ENCODE measurements around the gene DIS3L.

DNA sequence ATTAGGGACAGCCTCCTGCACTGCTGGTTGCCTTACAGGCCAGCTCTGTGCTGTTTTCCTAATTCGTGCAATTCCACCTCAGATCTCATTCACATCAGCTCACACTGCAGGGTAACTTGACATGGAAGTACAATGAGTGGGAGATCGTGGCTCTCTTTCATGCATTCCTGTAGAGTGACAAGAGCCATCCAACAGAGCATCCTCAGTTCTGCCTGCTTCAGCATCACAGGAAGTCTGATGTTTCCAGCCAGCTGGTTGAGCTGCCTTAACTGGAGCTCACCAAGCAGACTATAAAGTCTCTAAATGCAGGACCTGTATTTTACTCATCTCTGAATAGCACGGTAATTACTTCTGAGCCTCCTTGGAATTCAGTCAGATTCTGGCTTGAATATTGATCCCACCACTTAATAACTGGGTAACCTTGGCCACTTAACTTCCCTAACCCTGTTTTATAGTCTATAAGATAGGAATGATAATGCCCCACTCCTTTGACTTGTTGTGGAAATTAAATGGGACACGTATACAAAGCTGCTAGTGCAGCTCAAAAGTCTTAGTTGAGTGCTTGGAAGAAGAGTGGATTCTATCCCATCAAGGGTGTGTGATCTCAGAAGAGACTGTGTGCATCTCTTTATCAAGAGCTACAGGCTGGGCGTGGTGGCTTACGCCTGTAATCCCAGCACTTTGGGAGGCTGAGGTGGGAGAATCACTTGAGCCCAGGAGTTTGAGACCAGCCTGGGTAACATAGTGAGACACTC lies 1.4 kb upstream of the DIS3L start:
- TF ChIP-seq, protein P1, sequence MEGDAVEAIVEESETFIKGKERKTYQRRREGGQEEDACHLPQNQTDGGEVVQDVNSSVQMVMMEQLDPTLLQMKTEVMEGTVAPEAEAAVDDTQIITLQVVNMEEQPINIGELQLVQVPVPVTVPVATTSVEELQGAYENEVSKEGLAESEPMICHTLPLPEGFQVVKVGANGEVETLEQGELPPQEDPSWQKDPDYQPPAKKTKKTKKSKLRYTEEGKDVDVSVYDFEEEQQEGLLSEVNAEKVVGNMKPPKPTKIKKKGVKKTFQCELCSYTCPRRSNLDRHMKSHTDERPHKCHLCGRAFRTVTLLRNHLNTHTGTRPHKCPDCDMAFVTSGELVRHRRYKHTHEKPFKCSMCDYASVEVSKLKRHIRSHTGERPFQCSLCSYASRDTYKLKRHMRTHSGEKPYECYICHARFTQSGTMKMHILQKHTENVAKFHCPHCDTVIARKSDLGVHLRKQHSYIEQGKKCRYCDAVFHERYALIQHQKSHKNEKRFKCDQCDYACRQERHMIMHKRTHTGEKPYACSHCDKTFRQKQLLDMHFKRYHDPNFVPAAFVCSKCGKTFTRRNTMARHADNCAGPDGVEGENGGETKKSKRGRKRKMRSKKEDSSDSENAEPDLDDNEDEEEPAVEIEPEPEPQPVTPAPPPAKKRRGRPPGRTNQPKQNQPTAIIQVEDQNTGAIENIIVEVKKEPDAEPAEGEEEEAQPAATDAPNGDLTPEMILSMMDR (IDR thresholded peaks at IDR 0.05 in 4 of 5, conservative IDR thresholded peaks at IDR 0.05 in 1 of 5): no peak
- no peak for TF ChIP-seq POLR2A (IDR thresholded peaks at IDR 0.05)
